GM12865 (cell line): ENCODE results near the gene SETD3.
A peak's percentile ranks its signal among the peaks of the same experiment; 100 is the strongest.

Experiments
- DNase-seq: peaks from one replicate; pipeline ENCODE4 v3.0.0; 2010; ENCODE audit warnings: low read depth
- H3K4me3 ChIP-seq: 2 replicates; pipeline ENCODE4 v1.5.1; 2011; ENCODE audit warnings: mild to moderate bottlenecking, low read depth, low read length, control low read depth
- CTCF ChIP-seq: IDR thresholded peaks from 2 replicates; pipeline ENCODE4 v1.5.1; 2011; ENCODE audit warnings: low read length, control low read depth, low read depth, inconsistent platforms; ENCODE audit not compliant: insufficient read depth; ENCODE audit errors: missing control alignments

Gene SETD3

GRCh38 chr14:99363616-99364290 is 116.9 kb downstream of the SETD3 start:
- no peak overlapping the region for H3K4me3 ChIP-seq
- no peak for DNase-seq
- no peak for TF ChIP-seq CTCF

- TF ChIP-seq CTCF = no peak
- DNase-seq = no peak
- no peak overlapping the region for H3K4me3 ChIP-seq
Measured at GRCh38 chr14:99363051-99363450, 117.6 kb downstream of the SETD3 start.

GRCh38 chr14:99361596-99362215 is 119.0 kb downstream of the SETD3 start:
- no peak for DNase-seq

GRCh38 chr14:99360774-99361595 is 119.7 kb downstream of the SETD3 start:
- H3K4me3 ChIP-seq = no peak overlapping the region
- TF ChIP-seq CTCF = no peak
- peak; percentile 24 for DNase-seq

More at GRCh38 chr14:99361596-99362215, 119.0 kb downstream of the SETD3 start:
- TF ChIP-seq CTCF = no peak
- H3K4me3 ChIP-seq = no peak overlapping the region

- no peak for DNase-seq
- no peak overlapping the region for H3K4me3 ChIP-seq
- TF ChIP-seq CTCF = no peak
Measured at GRCh38 chr14:99359906-99360305, 120.8 kb downstream of the SETD3 start.

GRCh38 chr14:99357916-99358390 is 122.7 kb downstream of the SETD3 start:
- DNase-seq = no peak
- no peak for TF ChIP-seq CTCF
- no peak overlapping the region for H3K4me3 ChIP-seq
